HepG2 (cell line): ENCODE measurements around the gene YTHDF1. TPM values are rescaled to one million over a fixed set of nuclear protein-coding genes. Genes with fewer than 3 reads are reported as not detected.
A peak's percentile ranks its signal among the peaks of the same experiment; 100 is the strongest.

ENCODE experiments used
- ATAC-seq: fragments of 200-7000 bp; cut with Tn5 transposase; 3 replicates; pipeline ENCODE4 v1.9.1; 2020; ENCODE audit warnings: mild to moderate bottlenecking, moderate library complexity
- BruUV-seq: library from RNA; stranded (reverse); fragments of 400-500 nt; replicated peaks from 2 replicates; lab custom pipeline; 2021; lab: Mats Ljungman, UMichigan
- CTCF ChIA-PET: fragments of 300-600 bp; formaldehyde crosslinking; extraction: SDS; loops from one replicate; lab custom pipeline; 2021; ENCODE audit warnings: low total read pairs, inconsistent platforms, low intra/inter-chr PET ratio; lab: Yijun Ruan, JAX
- POLR2A ChIA-PET: fragments of 350-600 bp; sonication (Branson Sonifier 250); formaldehyde crosslinking; loops from one replicate; lab custom pipeline; 2020; ENCODE audit warnings: antibody characterized with exemption, inconsistent platforms; lab: Yijun Ruan, JAX
- DNase-seq: peaks from one replicate; pipeline ENCODE4 v3.0.0-alpha.2; 2015; ENCODE audit warnings: low spot score
- FAIRE-seq: peaks from 3 replicates; lab custom pipeline; 2011; peaks lifted over from hg19 to GRCh38; lab: Jason Lieb, UNC
- H2AFZ ChIP-seq: one replicate; pipeline ENCODE4 v1.6.1; 2011; ENCODE audit warnings: low read length, inconsistent platforms
- H3K27ac ChIP-seq: fragments of 300-600 bp; 3 replicates; pipeline ENCODE4 v1.8.0; 2011; ENCODE audit warnings: mixed run types, mild to moderate bottlenecking, mixed read lengths, low read length, inconsistent platforms; ENCODE audit not compliant: insufficient read depth; ENCODE audit errors: extremely low read length
- H3K27me3 ChIP-seq, 2 experiments: fragments of 200-600 bp in 1 of 2; 2 replicates in 1 of 2; 3 replicates in 1 of 2; pipeline versions ENCODE4 v1.6.0 to v1.8.0; 2011; ENCODE audit warnings: low read length in 2 of 2, mild to moderate bottlenecking in 2 of 2, moderate library complexity in 2 of 2, inconsistent platforms in 1 of 2; ENCODE audit not compliant: insufficient read depth in 2 of 2, control insufficient read depth in 1 of 2
- H3K36me3 ChIP-seq, 2 experiments: fragments of 200-600 bp in 1 of 2; replicated peaks in 1 of 2; 2 replicates in 1 of 2; 3 replicates in 1 of 2; pipeline versions ENCODE4 v1.5.1 to v1.8.0; 2011; ENCODE audit warnings: low read length in 2 of 2, inconsistent platforms in 1 of 2; ENCODE audit not compliant: insufficient read depth in 2 of 2, control insufficient read depth in 1 of 2
- H3K4me1 ChIP-seq: 2 replicates; pipeline ENCODE4 v1.5.1; 2012; ENCODE audit warnings: low read length, inconsistent platforms; ENCODE audit not compliant: insufficient read depth
- H3K4me2 ChIP-seq: 2 replicates; pipeline ENCODE4 v1.6.0; 2011; ENCODE audit warnings: low read depth, low read length, inconsistent platforms
- H3K4me3 ChIP-seq, 3 experiments: fragments of 200-600 bp in 1 of 3; sonication (generic), shearing (Covaris generic) in 1 of 3; replicated peaks in 1 of 3; 2 replicates each; pipeline ENCODE4 v1.5.1; 2011 to 2016; ENCODE audit warnings: low read length in 3 of 3, inconsistent platforms in 2 of 3, low read depth in 2 of 3, mild to moderate bottlenecking in 2 of 3, control low read depth in 1 of 3, mixed read lengths in 1 of 3; ENCODE audit not compliant: insufficient read depth in 1 of 3
- H3K79me2 ChIP-seq: one replicate; pipeline ENCODE4 v1.6.1; 2011; ENCODE audit warnings: low read length, inconsistent platforms; ENCODE audit not compliant: insufficient read depth
- H3K9ac ChIP-seq: 2 replicates; pipeline ENCODE4 v1.6.0; 2011; ENCODE audit warnings: mild to moderate bottlenecking, low read depth, low read length, inconsistent platforms; ENCODE audit not compliant: insufficient read depth
- H3K9me3 ChIP-seq: 2 replicates; pipeline ENCODE4 v1.5.1; 2012; ENCODE audit warnings: mild to moderate bottlenecking, low read length
- H4K20me1 ChIP-seq: 2 replicates; pipeline ENCODE4 v1.6.0; 2011; ENCODE audit warnings: inconsistent platforms, mild to moderate bottlenecking, low read length, moderate library complexity; ENCODE audit not compliant: insufficient read depth
- ASH2L ChIP-seq: fragments of 300-600, 200-600 bp; sonication (generic); IDR thresholded peaks from 2 replicates; pipeline ENCODE4 v1.7.0; 2017; ENCODE audit warnings: low read depth, mild to moderate bottlenecking, moderate library complexity, mixed read lengths, low read length; ENCODE audit not compliant: insufficient read length
- DNMT3B ChIP-seq: conservative IDR thresholded peaks from 2 replicates; pipeline ENCODE4 v1.6.1; 2016; ENCODE audit warnings: missing biosample characterization, control low read depth
- DRAP1 ChIP-seq: IDR thresholded peaks from 2 replicates; pipeline ENCODE4 v1.6.1; 2016; ENCODE audit warnings: missing genetic modification reagents, missing compliant biosample characterization
- IKZF1 ChIP-seq: fragments of 450-650 bp; IDR thresholded peaks from 2 replicates; pipeline ENCODE4 v1.7.1; 2016
- MIER2 ChIP-seq: IDR thresholded peaks from 2 replicates; pipeline ENCODE4 v1.6.1; 2016; ENCODE audit warnings: missing biosample characterization, missing genetic modification reagents
- MTA1 ChIP-seq: sonication (generic); formaldehyde crosslinking; IDR thresholded peaks from 2 replicates; pipeline ENCODE4 v1.4.0; 2020; ENCODE audit warnings: missing genetic modification reagents, mild to moderate bottlenecking, borderline replicate concordance
- MTF2 ChIP-seq: sonication (generic); formaldehyde crosslinking; IDR thresholded peaks from 2 replicates; pipeline ENCODE4 v1.5.0; 2020; ENCODE audit warnings: missing genetic modification reagents, borderline replicate concordance
- PAWR ChIP-seq: sonication (generic); formaldehyde crosslinking; IDR thresholded peaks from 2 replicates; pipeline ENCODE4 v1.4.0; 2020; ENCODE audit warnings: missing genetic modification reagents, mild to moderate bottlenecking, borderline replicate concordance
- PRMT3 ChIP-seq: sonication (generic); formaldehyde crosslinking; IDR thresholded peaks from 2 replicates; pipeline ENCODE4 v1.8.1; 2022; ENCODE audit warnings: low read depth, mild to moderate bottlenecking, moderate library complexity, missing genetic modification reagents, borderline replicate concordance
- SKI ChIP-seq: fragments of 450-650 bp; IDR thresholded peaks from one replicate; pipeline ENCODE4 v1.6.1; 2018; ENCODE audit warnings: mild to moderate bottlenecking; ENCODE audit not compliant: partially characterized antibody
- SRSF1 ChIP-seq: fragments of 200-400 bp; formaldehyde crosslinking; optimal IDR thresholded peaks from 2 replicates; pipeline ENCODE3; 2017; ENCODE audit warnings: mild to moderate bottlenecking, low read depth, low read length, moderate library complexity
- ZNF12 ChIP-seq: sonication (generic); formaldehyde crosslinking; IDR thresholded peaks from 2 replicates; pipeline ENCODE4 v1.5.0; 2020; ENCODE audit warnings: missing genetic modification reagents
- ZNF207 ChIP-seq: fragments of 450-650 bp; IDR thresholded peaks from 2 replicates; pipeline ENCODE4 v1.6.1; 2016; ENCODE audit warnings: antibody characterized with exemption, borderline replicate concordance
- ZNF225 ChIP-seq: sonication (generic); formaldehyde crosslinking; IDR thresholded peaks from 2 replicates; pipeline ENCODE4 v1.4.0; 2020; ENCODE audit warnings: mild to moderate bottlenecking, missing genetic modification reagents
- ZNF326 ChIP-seq: sonication (generic); formaldehyde crosslinking; IDR thresholded peaks from 2 replicates; pipeline ENCODE4 v1.4.0; 2020; ENCODE audit warnings: missing genetic modification reagents, borderline replicate concordance
- ZNF431 ChIP-seq: sonication (generic); formaldehyde crosslinking; IDR thresholded peaks from 2 replicates; pipeline ENCODE4 v1.9.0; 2022; ENCODE audit warnings: missing genetic modification reagents, low read depth, mild to moderate bottlenecking, borderline replicate concordance
- ZNF652 ChIP-seq: IDR thresholded peaks from 2 replicates; pipeline ENCODE4 v1.6.1; 2016; ENCODE audit warnings: low read depth, borderline replicate concordance
- ZNF761 ChIP-seq: sonication (generic); formaldehyde crosslinking; conservative IDR thresholded peaks from 2 replicates; pipeline ENCODE4 v1.4.0; 2020; ENCODE audit warnings: mild to moderate bottlenecking, missing genetic modification reagents
- ZNF883 ChIP-seq: sonication (generic); formaldehyde crosslinking; IDR thresholded peaks from 2 replicates; pipeline ENCODE4 v1.5.1; 2020; ENCODE audit warnings: mild to moderate bottlenecking, missing genetic modification reagents; ENCODE audit errors: not compliant biosample characterization
- WGBS: methylation state at CpG from one replicate; pipeline ENCODE4 v1.1.6; 2017; ENCODE audit warnings: low lambda C conversion rate; 5-methylcytosine and 5-hydroxymethylcytosine counted together
- in situ Hi-C: cut with HindIII; loops from 2 replicates; pipeline ENCODE4 v1.10.0; 2017; ENCODE audit warnings: low pct_unique_long_range_greater_than_20kb; ENCODE audit not compliant: extremely low pct_ligation_motif_present
- intact Hi-C: fragments of 100-400 bp; cut with micrococcal nuclease; formaldehyde crosslinking; loops from one replicate; pipeline ENCODE4 v1.10.0; 2022; ENCODE audit not compliant: unreplicated experiment
- polyA plus RNA-seq, 8 experiments: library from polyadenylated mRNA; depleted of rRNA in 3 of 8; stranded (reverse) in 7 of 8; unstranded in 1 of 8; fragments of >200 nt; fragmentation: Illumina TruSeq in 4 of 8; extraction: Trizol in 4 of 8; gene quantifications; 2 replicates each; pipeline versions ENCODE4 v1.2.1 to v1.2.3, GENCODE V29; 2011 to 2016; ENCODE audit warnings: low read depth in 4 of 8, missing spikeins in 1 of 8, mixed read lengths in 1 of 8; ENCODE audit not compliant: insufficient read depth in 1 of 8
- total RNA-seq, 5 experiments: library from RNA; depleted of rRNA; stranded (reverse); fragments of >200 nt; fragmentation: Illumina TruSeq; extraction: Trizol; gene quantifications; 2 replicates each; pipeline ENCODE4 v1.2.3, GENCODE V29; 2016; ENCODE audit warnings: low read depth in 1 of 5
- TF ChIP-seq, protein P1 (sequence below): IDR thresholded peaks from 2 replicates; pipeline ENCODE4 v1.6.1; 2012; ENCODE audit warnings: inconsistent platforms
- TF ChIP-seq, protein P2 (sequence below): sonication (generic); formaldehyde crosslinking; IDR thresholded peaks from 2 replicates; pipeline ENCODE4 v1.9.0; 2022; ENCODE audit warnings: missing genetic modification reagents, mild to moderate bottlenecking, borderline replicate concordance

The YTHDF1 gene
- total and polyA plus RNA-seq, 2 of the 13 experiments (the other 11 are each of a cell fraction or from before 2014, with no cell fraction given): 34.5 to 37.7 TPM

- TF ChIP-seq SKI (no peak), ZNF207 (no peak), ZNF431 (CRISPR knock-in tag) (no peak), ZNF326 (CRISPR knock-in tag) (no peak), MIER2 (CRISPR knock-in tag) (no peak)
- TF ChIP-seq, protein P1, sequence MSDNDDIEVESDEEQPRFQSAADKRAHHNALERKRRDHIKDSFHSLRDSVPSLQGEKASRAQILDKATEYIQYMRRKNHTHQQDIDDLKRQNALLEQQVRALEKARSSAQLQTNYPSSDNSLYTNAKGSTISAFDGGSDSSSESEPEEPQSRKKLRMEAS: no peak
These were observed 27.8 kb downstream of the YTHDF1 start (continued) for GRCh38 chr20:63188159-63188442.

GRCh38 chr20:63187338-63188158 lies 28.4 kb downstream of the YTHDF1 start:
- H3K9ac ChIP-seq: no peak overlapping the region
- intact Hi-C loops: no loop called here

More at GRCh38 chr20:63187338-63188158, 28.4 kb downstream of the YTHDF1 start:
- H3K36me3 ChIP-seq: no peaks in the 10 kb centered on the region
- no peak for FAIRE-seq
- POLR2A ChIA-PET: no interaction called here
- TF ChIP-seq ZNF652 (CRISPR knock-in tag) (no peak), ZNF225 (CRISPR knock-in tag) (no peak), DRAP1 (no peak), ZNF761 (CRISPR knock-in tag) (no peak), PAWR (no peak), SRSF1 (no peak), ZNF883 (no peak), MTF2 (CRISPR knock-in tag) (no peak), ZNF12 (CRISPR knock-in tag) (no peak), DNMT3B (no peak), ASH2L (no peak), PRMT3 (CRISPR knock-in tag) (no peak), IKZF1 (0 out of 2 replicates have a peak, but pooled peaks have one; percentile 54), MTA1 (CRISPR knock-in tag) (0 out of 2 replicates have a peak, but pooled peaks have one; percentile 13)
- TF ChIP-seq, protein P2, sequence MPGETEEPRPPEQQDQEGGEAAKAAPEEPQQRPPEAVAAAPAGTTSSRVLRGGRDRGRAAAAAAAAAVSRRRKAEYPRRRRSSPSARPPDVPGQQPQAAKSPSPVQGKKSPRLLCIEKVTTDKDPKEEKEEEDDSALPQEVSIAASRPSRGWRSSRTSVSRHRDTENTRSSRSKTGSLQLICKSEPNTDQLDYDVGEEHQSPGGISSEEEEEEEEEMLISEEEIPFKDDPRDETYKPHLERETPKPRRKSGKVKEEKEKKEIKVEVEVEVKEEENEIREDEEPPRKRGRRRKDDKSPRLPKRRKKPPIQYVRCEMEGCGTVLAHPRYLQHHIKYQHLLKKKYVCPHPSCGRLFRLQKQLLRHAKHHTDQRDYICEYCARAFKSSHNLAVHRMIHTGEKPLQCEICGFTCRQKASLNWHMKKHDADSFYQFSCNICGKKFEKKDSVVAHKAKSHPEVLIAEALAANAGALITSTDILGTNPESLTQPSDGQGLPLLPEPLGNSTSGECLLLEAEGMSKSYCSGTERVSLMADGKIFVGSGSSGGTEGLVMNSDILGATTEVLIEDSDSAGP: 0 out of 2 replicates have a peak, but pooled peaks have one; percentile 8
- H3K4me3 ChIP-seq: no peak overlapping the region
- no peak overlapping the region for H2AFZ ChIP-seq
- H3K9me3 ChIP-seq: no peaks in the 10 kb centered on the region
- CTCF ChIA-PET: no interaction called here
- 43% methylated on average over 7 of the region's 7 CpGs for WGBS
- DNase-seq: no peak
- no peaks in the 10 kb centered on the region for H3K79me2 ChIP-seq
- ATAC-seq: no peak
- no TSS peak for BruUV-seq
- no peak overlapping the region for H3K4me2 ChIP-seq
- no peak overlapping the region for H3K27ac ChIP-seq
- no peaks in the 10 kb centered on the region for H3K4me1 ChIP-seq
- in situ Hi-C loops: no loop called here
- H3K27me3 ChIP-seq: peaks cover 0 to 7% of the 10 kb centered on the region in 2 experiments; a peak in 1 of 5 replicates
- peaks cover 2% of the 10 kb centered on the region; the same call in 1 of the 2 replicates for H4K20me1 ChIP-seq
